Activated T-cell treated with anti-CD3 and anti-CD28 coated beads for 48 hours (primary cell): ENCODE data around the gene RFXANK.
"Not testable (repeated sequence)": the region's sequence is repeated elsewhere in the genome, so short reads cannot be mapped to it uniquely, and the experiment has no call there.

Source experiments
- DNase-seq: peaks from one replicate; pipeline ENCODE4 v3.0.0-alpha.2; 2020; ENCODE audit warnings: low read depth

Gene RFXANK

GRCh38 chr19:19170053-19170872, 21.8 kb upstream of the RFXANK start, which contains the start of gene MEF2B:
Gene MEF2B, minus strand, starts transcription at chr19:19170263. Its CDS starts 19,528 bp downstream, at chr19:19150735.
- peak; percentile 82 for DNase-seq

- no peak for DNase-seq
Measured at GRCh38 chr19:19170873-19171672, 21.0 kb upstream of the RFXANK start.

- DNase-seq: no peak
Measured at GRCh38 chr19:19171821-19172532, 20.1 kb upstream of the RFXANK start.

- not testable (repeated sequence) for DNase-seq
Measured at GRCh38 chr19:19173243-19173642, 18.8 kb upstream of the RFXANK start.

- DNase-seq: no peak
Measured at GRCh38 chr19:19176950-19177349, 15.1 kb upstream of the RFXANK start.

- DNase-seq: no peak
Measured at GRCh38 chr19:19179548-19180441, 12.3 kb upstream of the RFXANK start.

- no peak for DNase-seq
Measured at GRCh38 chr19:19181488-19181998, 10.5 kb upstream of the RFXANK start.

- DNase-seq: peak; percentile 38
Measured at GRCh38 chr19:19185853-19186740, 6.0 kb upstream of the RFXANK start.

- DNase-seq: no peak
Measured at GRCh38 chr19:19186742-19187141, 5.3 kb upstream of the RFXANK start.

- DNase-seq: no peak
Measured at GRCh38 chr19:19191768-19192077, 335 bp upstream of the RFXANK start.

- no peak for DNase-seq
Measured at GRCh38 chr19:19192910-19193423, 909 bp downstream of the RFXANK start.

- DNase-seq: no peak
Measured at GRCh38 chr19:19193926-19194325, 1.9 kb downstream of the RFXANK start.

GRCh38 chr19:19201697-19202630, 9.9 kb downstream of the RFXANK start:
- DNase-seq: no peak

- no peak for DNase-seq
Measured at GRCh38 chr19:19202707-19203011, 10.6 kb downstream of the RFXANK start.

GRCh38 chr19:19203012-19203856, 11.2 kb downstream of the RFXANK start, which contains the start of gene NR2C2AP:
Gene NR2C2AP, minus strand, starts transcription at chr19:19203414. Its CDS starts 354 bp downstream, at chr19:19203060.
- DNase-seq: peak; percentile 92

GRCh38 chr19:19204181-19204580, 12.1 kb downstream of the RFXANK start:
- DNase-seq: no peak

- no peak for DNase-seq
Measured at GRCh38 chr19:19205416-19206410, 13.7 kb downstream of the RFXANK start.
